Jurkat, Clone E6-1 (cell line): ENCODE data around the gene ZNF750.
"Not testable (repeated sequence)": the region's sequence is repeated elsewhere in the genome, so short reads cannot be mapped to it uniquely, and the experiment has no call there.

Experiments used
- DNase-seq: peaks from one replicate; pipeline ENCODE4 v3.0.0-alpha.2; 2011; ENCODE audit warnings: low read depth, low spot score
- H3K4me3 ChIP-seq: 2 replicates; pipeline ENCODE4 v1.5.1; 2011; ENCODE audit warnings: mild to moderate bottlenecking, low read length, control low read depth, moderate library complexity

ZNF750 gene

DNA sequence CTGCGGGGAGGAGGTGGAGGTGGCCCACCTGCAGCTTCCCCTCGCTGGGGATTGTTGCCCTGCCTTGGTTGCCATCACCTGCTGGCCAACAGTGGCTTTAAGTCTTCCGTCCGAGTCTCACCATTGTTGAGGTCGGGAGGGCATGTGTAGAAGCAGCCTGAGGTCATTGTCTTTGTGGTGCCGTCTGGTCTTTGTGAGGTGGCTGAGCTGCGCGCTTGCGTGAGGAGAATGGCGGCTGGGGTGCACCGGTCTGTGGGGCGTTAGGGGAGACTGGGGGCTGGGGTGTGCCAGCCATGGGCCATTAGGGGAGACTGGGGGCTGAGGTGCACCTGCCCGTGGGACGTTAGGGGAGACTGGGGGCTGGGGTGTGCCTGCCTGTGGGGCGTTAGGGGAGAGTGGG lies 36.2 kb downstream of the ZNF750 start:
- no peak overlapping the region for H3K4me3 ChIP-seq
- DNase-seq, result no peak

DNA sequence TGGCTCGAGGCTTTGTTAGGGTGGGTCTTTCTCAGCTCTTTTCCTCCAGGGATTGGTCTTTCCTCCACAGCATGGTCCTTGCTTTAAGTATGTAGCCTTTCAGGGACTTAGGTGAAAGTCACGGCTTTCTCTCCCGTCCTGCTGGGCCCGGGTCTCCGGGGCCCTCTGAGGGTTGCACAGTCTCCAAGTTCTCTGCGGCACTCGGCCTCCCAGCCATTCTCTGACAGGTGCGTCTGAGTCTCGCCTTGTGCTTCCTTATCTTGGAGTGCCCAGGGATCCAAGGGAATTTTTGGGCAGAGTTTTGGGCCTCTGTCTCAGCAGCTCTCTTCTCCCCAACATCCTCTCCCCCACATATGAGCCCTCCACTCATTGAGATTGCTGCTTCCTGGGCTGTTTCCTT lies 36.6 kb downstream of the ZNF750 start:
- no peak overlapping the region for H3K4me3 ChIP-seq
- DNase-seq, result no peak

DNA sequence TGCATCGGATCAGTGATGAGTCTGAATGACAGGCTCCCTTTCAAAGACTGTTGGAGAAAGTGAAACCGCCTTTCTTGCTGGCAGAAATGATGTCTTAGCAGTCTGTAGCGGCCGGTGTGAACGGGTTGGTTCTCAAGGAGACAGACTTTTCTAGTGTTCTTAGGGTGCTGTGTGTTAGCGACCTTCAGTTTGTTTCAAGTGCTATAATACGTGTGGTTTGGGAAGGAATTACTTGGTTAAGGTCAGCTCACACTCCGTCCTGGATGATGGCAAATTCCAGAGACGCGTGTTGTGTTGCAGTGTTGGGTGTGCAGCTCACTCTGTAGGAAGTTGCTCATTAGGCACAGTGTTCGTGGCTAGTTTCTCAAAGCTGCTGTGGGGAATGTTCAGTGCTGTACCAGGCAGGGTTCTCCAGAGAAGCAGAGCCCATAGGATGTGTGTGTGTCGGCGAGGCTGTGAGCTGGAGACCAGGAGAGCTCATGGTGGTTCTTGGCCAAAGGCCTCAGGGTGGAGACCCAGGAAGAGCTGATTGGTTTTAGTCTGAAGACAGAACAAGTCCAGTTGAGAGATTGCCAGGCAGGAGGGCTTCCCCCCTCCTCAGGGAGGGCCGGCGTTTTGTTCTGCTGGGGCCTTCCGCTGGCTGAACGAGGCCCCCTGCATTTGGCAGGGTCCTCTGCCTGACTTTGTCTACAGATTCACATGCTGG lies 37.6 kb downstream of the ZNF750 start:
- no peak for DNase-seq
- no peak overlapping the region for H3K4me3 ChIP-seq

DNA sequence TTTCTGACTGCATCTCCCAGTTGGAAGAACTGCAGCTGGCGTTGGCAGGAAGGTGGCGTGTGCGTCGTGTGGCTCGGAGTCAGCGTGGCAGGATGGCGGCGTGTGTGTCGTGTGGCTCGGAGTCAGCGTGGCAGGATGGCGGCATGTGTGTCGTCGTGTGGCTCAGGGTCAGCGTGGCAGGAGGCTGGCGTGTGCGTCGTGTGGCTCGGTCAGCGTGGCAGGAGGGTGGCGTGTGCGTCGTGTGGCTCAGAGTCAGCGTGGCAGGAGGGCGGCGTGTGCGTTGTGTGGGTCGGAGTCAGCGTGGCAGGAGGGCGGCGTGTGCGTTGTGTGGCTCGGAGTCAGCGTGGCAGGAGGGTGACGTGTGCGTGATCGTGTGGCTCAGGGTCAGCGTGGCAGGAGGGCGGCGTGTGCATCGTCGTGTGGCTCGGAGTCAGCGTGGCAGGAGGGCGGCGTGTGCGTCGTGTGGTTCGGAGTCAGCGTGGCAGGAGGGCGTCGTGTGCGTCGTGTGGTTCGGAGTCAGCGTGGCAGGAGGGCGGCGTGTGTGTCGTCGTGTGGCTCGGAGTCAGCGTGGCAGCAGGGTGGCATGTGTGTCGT lies 38.3 kb downstream of the ZNF750 start:
- no peak for DNase-seq
- no peak overlapping the region for H3K4me3 ChIP-seq

DNA sequence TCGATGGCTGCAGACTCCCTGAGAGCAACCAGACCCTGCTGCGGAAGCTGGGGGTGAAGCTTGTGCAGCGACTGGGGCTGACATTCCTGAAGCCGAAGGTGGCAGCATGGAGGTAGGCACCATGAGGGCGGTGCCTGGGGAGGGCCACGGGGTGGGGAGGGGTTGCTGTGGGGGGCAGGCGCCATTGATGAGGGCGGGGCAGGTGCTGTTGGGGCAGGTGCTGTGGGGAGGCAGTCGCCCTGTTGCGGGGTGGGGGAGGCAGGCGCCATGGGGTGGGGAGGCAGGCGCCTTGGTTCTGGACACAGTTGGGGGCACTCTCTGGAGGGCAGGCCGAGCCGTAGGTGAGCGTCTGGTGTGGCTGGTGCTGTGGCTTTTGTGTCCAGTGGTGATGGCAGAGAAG lies 38.9 kb downstream of the ZNF750 start:
- no peak for DNase-seq
- H3K4me3 ChIP-seq, result no peak overlapping the region

DNA sequence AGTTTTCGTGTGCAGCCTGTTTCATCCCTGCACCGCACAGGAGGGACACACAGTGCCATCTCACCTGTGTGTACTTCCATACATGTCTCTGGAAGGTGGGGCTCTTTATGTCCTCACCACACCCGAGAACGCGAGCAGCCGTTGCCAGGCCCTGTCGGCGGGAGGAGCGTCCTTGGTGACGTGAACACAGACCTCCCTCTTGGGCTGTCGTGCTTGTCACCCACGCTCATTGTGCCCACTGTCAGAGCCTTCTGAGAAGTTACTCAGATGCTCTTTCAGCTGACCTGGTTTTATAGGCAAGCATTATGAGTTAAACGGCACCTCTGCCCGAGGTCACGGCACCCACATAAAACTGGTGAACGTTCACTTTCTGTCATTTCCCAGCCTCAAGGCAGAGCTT lies 40.2 kb downstream of the ZNF750 start:
- no peak overlapping the region for H3K4me3 ChIP-seq
- no peak for DNase-seq

DNA sequence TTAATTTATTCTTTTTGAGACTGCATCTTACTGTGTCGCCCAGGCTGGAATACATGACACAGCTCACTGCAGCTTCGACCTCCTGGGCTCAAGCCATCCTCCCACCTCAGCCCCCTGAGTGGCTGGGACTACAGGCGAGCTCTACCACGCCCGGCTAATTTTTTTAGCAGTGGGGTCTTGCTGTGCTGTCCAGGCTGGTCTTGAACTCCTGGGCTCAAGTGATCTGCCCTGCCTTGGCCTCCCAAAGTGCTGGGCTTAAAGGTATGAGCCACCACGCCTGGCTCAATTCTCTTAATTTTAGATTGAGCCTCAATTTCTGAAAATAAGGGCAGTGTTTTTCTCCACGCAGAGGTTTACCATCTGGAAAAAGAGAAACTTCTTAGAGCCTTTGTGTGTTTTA lies 41.1 kb downstream of the ZNF750 start:
- no peak for DNase-seq
- no peak overlapping the region for H3K4me3 ChIP-seq

DNA sequence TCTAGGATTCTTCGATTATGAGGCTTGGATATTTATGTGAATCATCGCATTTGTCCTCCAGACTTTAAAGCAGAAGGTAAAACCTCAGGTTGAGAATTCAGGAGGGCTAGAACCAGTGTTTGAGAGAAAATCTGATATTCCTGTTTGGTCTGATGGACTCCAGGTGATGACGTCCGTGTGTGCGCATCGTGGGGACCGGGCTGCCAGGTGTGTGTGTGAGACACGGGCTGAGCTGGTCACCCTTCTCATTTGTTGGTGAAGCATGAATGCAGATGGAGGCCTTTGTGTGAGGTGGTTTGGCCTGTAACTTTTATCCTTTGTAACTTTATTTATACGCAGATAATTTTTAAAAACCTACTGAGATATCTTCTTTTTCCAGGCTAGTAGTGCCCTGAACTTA lies 42.8 kb downstream of the ZNF750 start:
- no peak overlapping the region for H3K4me3 ChIP-seq
- DNase-seq, result no peak

DNA sequence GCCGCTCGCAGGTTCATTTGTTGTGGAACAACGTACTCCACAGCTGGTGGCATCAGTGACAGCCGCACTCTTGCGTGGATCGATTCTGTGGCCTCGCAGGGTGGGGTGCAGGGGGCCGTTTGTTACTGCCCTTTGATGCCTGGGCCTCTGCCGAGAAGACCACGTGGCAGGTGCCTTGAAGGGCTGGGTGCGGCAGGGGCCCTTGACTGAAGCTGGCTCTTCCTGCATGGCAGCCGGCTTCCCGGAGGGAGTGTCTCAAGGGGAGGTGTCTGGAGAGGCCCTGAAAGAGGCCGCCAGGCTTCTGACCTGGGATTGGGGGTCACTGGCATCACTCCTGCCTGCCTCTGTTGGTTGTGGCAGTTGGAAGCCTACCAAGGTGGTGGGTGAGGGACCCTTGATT lies 44.2 kb downstream of the ZNF750 start:
- H3K4me3 ChIP-seq, result no peak overlapping the region
- no peak for DNase-seq

DNA sequence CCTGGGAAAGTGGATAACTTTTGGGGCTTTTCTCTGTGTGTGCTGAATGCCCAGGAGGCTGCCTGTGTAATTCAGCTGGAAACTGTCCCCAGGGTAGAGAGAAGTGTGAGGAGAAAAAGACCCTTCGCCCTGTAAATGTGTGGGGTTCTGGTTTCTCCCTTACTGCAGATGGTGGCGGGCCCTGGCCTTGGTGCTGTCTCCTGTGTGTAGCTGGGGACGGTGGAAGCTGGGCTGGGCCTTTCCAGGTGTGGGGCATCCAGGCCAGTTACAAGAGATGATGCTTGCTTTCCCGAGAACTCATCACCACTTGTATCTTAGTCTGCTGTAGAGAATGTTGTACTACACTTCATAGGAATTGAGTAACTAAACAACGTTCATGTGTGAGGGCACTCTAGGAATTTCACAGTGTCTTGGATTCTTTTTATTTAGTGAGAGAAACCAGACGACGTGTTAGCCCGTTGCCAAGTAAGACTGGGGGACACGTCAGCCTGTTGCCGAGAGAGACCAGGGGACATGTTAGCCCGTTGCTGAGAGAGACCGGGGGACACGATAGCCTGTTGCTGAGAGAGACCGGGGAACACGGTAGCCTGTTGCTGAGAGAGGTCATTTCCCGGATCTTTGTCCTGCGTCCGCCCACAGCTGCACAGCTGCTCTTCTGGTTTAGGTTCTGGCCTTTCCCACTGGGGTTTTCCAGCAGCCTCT lies 44.9 kb downstream of the ZNF750 start:
- DNase-seq, result no peak
- H3K4me3 ChIP-seq, result no peak overlapping the region

DNA sequence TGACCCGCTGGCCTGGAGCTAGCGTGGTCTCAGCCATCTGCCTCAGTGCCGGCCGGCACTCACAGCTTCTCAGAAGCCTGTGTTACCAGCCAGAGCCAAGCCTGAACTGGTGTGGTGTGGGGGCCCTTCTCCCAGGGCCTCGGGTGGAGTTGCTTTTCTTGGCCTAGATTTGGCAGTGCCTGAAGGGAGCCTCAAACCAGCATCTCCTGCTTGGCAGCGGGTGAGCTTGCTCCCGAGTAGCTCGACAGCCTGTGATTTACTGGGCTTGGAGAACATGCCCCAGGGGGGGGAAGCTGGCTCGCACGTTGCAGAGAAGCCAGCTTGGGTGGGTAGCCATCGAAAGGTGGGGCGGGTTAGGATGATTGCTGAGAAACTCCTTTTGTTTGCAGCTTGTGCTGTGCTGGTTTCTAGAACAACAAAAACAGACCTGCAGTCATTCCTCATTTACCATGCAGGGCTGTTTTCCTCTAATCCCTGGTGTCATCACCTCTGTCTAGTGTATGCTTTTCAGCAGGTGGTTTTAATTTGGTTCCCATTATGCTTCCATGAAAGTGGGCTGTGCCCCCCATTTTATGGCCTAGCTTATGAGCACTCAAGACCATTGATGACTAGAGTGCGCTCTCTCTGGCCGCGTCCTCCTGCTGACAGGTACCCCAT lies 45.7 kb downstream of the ZNF750 start:
- no peak overlapping the region for H3K4me3 ChIP-seq
- no peak for DNase-seq

DNA sequence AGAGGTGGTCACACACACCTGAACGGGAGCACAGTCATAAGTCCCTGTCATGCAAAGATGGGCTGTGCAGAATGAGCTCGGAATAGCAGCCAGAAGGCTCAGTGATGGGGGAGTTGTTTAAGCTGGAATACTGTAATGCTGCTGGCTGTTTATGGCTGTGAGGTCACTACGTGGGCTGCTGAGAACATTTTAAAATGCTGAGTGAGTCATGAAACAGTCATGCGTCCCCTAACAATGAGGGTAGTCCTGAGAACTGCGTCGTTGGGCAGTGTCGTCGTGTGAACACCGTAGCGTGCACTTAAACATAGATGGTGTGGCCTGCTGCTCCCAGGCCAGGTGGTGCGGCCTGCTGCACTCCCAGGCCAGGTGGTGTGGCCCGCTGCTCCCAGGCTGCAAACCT lies 48.3 kb downstream of the ZNF750 start:
- no peak for DNase-seq
- H3K4me3 ChIP-seq, result no peak overlapping the region

DNA sequence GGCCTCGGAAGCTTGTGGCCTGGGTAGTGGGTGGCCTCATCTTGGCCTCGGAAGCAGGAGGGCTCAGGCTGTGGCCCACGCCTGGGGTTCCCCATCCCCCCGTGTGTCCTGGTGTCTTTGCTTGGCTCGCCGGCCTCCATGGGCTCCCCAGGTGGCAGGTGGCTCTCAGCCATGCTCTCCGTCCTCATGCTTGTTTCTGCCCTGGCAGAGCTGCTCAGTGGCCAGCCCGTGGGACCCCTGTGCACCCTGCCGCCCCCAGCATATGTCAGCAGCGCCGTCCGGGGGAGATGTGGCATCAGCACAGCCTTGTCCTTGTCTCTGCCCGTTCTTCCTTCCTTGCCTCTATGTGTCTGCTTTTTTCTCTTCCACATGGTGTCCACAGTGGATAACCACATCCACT lies 49.4 kb downstream of the ZNF750 start:
- H3K4me3 ChIP-seq, result no peak overlapping the region
- no peak for DNase-seq

DNA sequence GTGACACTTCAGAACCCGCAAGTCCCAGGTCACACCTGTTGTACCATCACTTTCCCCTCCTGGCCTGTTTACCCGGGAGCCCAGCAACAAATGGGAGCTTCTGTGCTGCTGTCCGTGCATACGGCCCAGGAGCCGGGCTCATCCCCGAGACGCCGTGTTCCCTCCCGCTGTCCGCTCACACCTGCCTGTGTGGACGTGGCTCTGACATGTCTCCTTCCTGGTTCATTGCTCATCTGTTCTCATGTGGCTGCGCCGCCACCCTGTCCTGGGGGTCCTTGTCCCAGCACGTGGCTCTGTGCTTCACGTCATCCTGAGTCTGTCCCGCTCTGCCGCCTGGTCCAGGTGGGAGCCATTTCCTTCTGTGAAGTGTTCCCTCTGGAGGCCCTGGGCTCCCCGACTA lies 50.0 kb downstream of the ZNF750 start:
- no peak for DNase-seq
- H3K4me3 ChIP-seq, result no peak overlapping the region

DNA sequence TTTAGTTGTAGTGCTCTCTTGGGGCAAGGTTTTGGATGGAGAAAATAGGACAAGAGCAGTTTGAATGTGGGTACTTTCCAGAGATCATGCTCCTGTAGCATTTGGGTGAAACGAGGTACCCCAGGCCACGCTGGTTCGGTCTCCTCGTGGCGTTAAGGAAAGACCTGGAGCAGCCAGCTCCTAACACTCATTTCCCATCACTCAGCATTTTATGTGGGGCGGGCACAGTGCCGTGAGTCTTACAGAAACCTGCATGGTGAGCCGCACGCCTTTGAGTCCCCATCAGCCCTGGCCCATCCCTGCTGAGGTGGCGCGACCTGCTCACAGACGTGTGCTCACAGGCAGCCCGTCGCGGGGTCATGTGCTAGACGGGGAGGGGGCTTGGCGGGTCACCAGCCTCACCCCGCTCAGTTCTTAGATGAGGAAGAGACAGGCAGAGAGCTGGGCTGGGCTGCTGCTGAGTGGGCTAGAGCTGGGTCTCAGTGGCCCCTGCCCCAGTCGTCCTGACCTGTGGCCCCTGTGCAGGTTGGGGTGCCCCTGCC lies 50.7 kb downstream of the ZNF750 start:
- no peak for DNase-seq
- H3K4me3 ChIP-seq, result no peak overlapping the region

DNA sequence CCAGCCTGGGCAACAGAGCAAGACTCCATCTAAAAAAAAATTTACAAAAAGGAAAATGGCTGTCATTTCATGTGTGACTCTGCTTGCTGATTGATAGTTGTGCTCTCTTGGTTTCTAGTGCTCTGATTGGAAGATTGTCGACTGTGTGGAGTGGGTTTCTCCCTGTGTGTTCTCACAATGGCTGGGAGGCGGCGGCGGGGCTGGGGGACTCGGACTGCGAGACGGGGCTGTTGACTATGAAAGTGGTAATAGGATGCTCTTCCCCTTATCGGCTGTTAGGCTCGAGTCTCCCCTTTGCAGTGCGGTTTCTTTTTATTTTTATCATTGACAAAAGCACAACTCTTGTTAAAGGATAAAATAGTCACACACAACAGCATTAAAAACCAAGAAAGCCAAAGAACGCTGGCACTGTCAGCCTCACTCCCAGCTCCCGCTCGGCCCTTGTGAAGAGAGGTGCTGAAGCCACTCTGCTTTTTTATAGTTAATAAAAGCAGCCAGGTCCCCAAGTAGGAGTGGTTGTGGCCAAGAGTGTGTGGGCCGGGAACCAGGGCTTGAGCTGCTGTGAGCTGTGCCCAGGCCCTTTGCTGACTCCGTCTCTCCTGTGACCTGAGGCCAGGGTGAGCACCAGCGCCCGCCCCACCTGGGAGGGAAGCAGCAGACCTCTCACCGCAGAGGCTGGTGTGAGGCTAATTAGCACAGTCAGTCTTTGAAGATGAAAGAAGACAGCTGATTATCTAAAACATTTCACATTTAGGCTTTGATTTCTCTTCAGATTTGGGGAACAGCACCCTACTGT lies 51.4 kb downstream of the ZNF750 start:
- no peak overlapping the region for H3K4me3 ChIP-seq
- DNase-seq, result no peak

DNA sequence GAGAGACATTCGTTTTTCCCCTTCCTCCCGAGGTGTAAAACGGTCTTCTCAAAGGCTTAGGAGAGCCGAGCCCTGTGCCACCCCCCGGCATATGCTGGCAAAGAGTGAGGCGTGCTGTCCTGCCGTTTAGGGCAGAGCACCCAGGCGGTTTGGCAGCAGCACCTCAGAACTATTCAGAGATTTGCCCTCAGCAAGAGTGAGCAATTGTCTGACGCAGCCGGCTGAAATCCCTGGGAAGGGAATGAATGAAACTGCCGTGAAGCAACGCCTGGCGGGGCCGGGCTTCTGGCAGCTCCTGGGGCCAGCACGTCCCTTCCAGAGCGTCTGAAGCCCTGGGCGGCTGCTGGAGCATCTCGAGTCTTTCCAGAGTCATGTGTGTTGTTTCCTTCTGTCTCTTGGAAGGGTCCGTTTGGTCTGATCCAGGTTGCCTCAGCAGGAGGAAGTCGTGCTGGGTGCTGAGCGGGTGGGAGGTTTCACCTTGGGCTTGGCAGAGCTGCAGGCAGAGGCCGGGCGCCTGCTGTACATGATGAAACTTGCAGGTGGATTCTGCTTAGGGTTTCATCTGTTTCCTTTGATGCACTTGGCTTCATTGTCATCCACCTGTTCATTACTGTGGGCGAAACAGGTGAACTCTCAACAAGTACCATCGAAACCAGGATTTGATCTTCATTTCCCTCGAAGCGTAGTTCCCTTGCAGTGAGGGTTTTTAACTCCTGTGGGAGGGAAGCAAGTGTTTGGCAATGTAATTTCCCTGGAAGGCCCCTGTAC lies 52.6 kb downstream of the ZNF750 start:
- H3K4me3 ChIP-seq, result no peak overlapping the region
- no peak for DNase-seq

DNA sequence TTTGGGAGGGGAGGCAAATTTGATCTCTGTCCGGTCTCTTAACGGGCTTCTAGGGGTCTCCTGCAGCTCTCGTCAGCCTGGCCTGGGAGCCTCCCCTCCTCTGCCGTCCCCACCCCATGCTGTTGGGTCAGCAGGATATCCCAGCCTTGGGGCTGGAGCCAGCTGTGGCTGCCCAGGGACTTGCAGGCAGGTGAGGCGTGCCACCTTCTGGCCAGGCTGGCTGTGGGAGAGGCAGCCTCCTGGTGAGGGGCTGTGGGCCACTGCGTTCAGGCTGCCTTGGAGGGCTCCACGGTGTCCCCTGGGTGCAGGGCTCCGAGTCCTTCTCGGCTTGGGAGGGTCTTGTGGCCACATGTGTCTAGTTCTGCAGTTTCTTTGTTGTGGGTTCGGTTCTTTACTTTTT lies 53.4 kb downstream of the ZNF750 start:
- H3K4me3 ChIP-seq, result no peak overlapping the region
- no peak for DNase-seq

DNA sequence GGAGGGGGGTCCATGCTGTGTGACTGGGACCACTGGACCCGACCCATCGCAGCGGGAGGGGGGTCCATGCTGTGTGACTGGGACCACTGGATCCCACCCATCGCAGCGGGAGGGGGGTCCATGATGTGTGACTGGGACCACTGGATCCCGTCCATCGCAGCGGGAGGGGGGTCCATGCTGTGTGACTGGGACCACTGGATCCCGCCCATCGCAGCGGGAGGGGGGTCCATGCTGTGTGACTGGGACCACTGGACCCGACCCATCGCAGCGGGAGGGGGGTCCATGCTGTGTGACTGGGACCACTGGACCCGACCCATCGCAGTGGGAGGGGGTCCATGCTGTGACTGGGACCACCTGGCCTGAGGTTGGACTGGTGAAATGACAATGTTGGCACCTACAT lies 54.2 kb downstream of the ZNF750 start:
- not testable (repeated sequence) for DNase-seq, H3K4me3 ChIP-seq
